Pancreas (tissue), 10 donors: Measurements from ENCODE around the gene CHURC1. TPM values are rescaled to one million over a fixed set of nuclear protein-coding genes. Genes with fewer than 3 reads are reported as not detected.

Source experiments
- ATAC-seq, 4 donors: fragments of 200-7000 bp; cut with Tn5 transposase; one replicate each; pipeline versions ENCODE4 v1.8.0 to v1.9.1; 2020; ENCODE audit warnings: mild to moderate bottlenecking in 4 of 4, moderate library complexity in 4 of 4
- DNase-seq, 6 donors: peaks; one replicate each; pipeline ENCODE4 v3.0.0-alpha.2; 2020
- FAIRE-seq: peaks from 2 replicates; lab custom pipeline; 2012; peaks lifted over from hg19 to GRCh38; lab: Jason Lieb, UNC
- H3K27ac ChIP-seq, 4 donors: fragments of 200-600 bp; sonication (generic); 1 replicate in 3 of 4; 2 replicates in 1 of 4; pipeline versions ENCODE4 v1.5.0 to v1.8.0; 2020
- H3K27me3 ChIP-seq, 4 donors: fragments of 200-600 bp; one replicate each; pipeline ENCODE4 v1.8.0; 2021
- H3K36me3 ChIP-seq, 3 donors: fragments of 200-600 bp; sonication (generic) in 1 of 3; one replicate each; pipeline versions ENCODE4 v1.5.0 to v1.8.0; 2020 to 2021
- H3K4me1 ChIP-seq, 3 donors: fragments of 200-600 bp; one replicate each; pipeline ENCODE4 v1.8.0; 2021
- H3K4me3 ChIP-seq, 4 donors: fragments of 200-600 bp; sonication (generic) in 2 of 4; one replicate each; pipeline versions ENCODE4 v1.5.0 to v1.8.0; 2020 to 2021
- H3K9me3 ChIP-seq, 4 donors: fragments of 200-600 bp; one replicate each; pipeline ENCODE4 v1.8.0; 2021
- CTCF ChIP-seq, 4 donors: fragments of 200-600 bp; sonication (generic) in 3 of 4; IDR thresholded peaks; one replicate each; pipeline versions ENCODE4 v1.5.0 to v1.8.0; 2021; ENCODE audit warnings: antibody characterized with exemption in 4 of 4
- WGBS, 2 donors: extraction: QIAGEN DNeasy Blood & Tissue Kit; methylation state at CpG; one replicate each; pipeline ENCODE4 v1.1.7; 2013; 5-methylcytosine and 5-hydroxymethylcytosine counted together
- intact Hi-C, 3 donors: fragments of 100-400 bp; cut with DNase I; formaldehyde crosslinking; loops; one replicate each; pipeline versions ENCODE4 v1.11.1 to v1.14.2; 2022
- polyA plus RNA-seq, 2 donors: library from polyadenylated mRNA; stranded (reverse); fragments of 200-250 nt; gene quantifications; one replicate each; pipeline ENCODE4 v1.2.3, GENCODE V29; 2013
- total RNA-seq, 6 donors: library from RNA; stranded (reverse); fragmentation: NEBNext Ultra II Directional in 4 of 6; extraction: Animal tissue kit (Norgen Biotek cat#: 25700) in 4 of 6; gene quantifications; one replicate each; pipeline versions ENCODE4 v1.2.1 to v1.2.4, GENCODE V29; 2021 to 2023
- donor health status: healthy with polysubstance abuse.
- donor health status: DM: no; HTN: no; CAD: no; lungs with moderate emphysema.
- donor health status: DM: no; HTN: no; CAD: no.
- donor health status: control.
- donor health status: control.
- donor health status: Bipolar disorder and iron deficiency.
- donor health status: DM: yes; HTN: yes; CAD: no.
- donor health status: DM: no; HTN: no; CAD: no.
- donor health status: DM: no; HTN: no; CAD: no.
- donor health status: DM: yes; HTN: yes; CAD: no.

CHURC1 gene
- total and polyA plus RNA-seq, 8 donors: 13.0 to 33.2 (median 28.2) TPM

GRCh38 chr14:64971943-64972791 is 57.9 kb downstream of the CHURC1 start, which contains the start of gene RAB15:
RAB15 (minus strand) TSS chr14:64972336; CDS start chr14:64972076, 260 bp downstream.
- DNase-seq (peak; percentile 29 to 82 (median 48)), ATAC-seq (peak; percentile 71 to 89 (median 80)), FAIRE-seq (no peak)
- Histone ChIP-seq H3K27me3 (no peaks in the 10 kb centered on the region), H3K36me3 (no peaks in the 10 kb centered on the region), H3K4me3 (peak within 1 kb of the TSS; percentile 34 to 82 (median 76)), H3K9me3 (no peaks in the 10 kb centered on the region), H3K27ac (no peak within 1 kb of the TSS), H3K4me1 (peaks cover 0 to 10% (median 0%) of the 10 kb centered on the region in 3 donors)
- WGBS, 2 donors: 0% methylated on average over 38 to 92 of the region's 96 CpGs
- intact Hi-C loops: loop anchor here in 1 of 3 donors (10.0 kb wide), 1 partner anchor 147 kb away; no protein-coding TSS in a partner anchor
- no peak for TF ChIP-seq CTCF (IDR thresholded peaks at IDR 0.05)

GRCh38 chr14:64973026-64973442 is 58.8 kb downstream of the CHURC1 start:
- Histone ChIP-seq H3K4me1 (peaks cover 0 to 10% (median 0%) of the 10 kb centered on the region in 3 donors), H3K36me3 (no peaks in the 10 kb centered on the region), H3K9me3 (no peaks in the 10 kb centered on the region), H3K27ac (no peak overlapping the region), H3K4me3 (no peak overlapping the region), H3K27me3 (no peaks in the 10 kb centered on the region)
- DNase-seq: no peak
- TF ChIP-seq CTCF (IDR thresholded peaks at IDR 0.05): no peak
- intact Hi-C loops: loop anchor here in 1 of 3 donors (10.0 kb wide), 1 partner anchor 148 kb away; no protein-coding TSS in a partner anchor
- 79 to 81% methylated on average over 8 of the region's 8 CpGs for WGBS, 2 donors
- FAIRE-seq: no peak
- ATAC-seq: no peak

GRCh38 chr14:64973826-64974225 is 59.6 kb downstream of the CHURC1 start:
- no peak for TF ChIP-seq CTCF (IDR thresholded peaks at IDR 0.05)
- FAIRE-seq (no peak), ATAC-seq (no peak), DNase-seq (no peak)
- WGBS, 2 donors: 94 to 97% methylated on average over 8 to 9 of the region's 9 CpGs
- Histone ChIP-seq H3K27me3 (no peaks in the 10 kb centered on the region), H3K27ac (no peak overlapping the region), H3K36me3 (no peaks in the 10 kb centered on the region), H3K4me1 (peaks cover 0 to 10% (median 0%) of the 10 kb centered on the region in 3 donors), H3K4me3 (no peak overlapping the region), H3K9me3 (no peaks in the 10 kb centered on the region)
- intact Hi-C loops: loop anchor here in 1 of 3 donors (10.0 kb wide), 1 partner anchor 149 kb away; no protein-coding TSS in a partner anchor

- Histone ChIP-seq H3K4me3 (no peak overlapping the region), H3K4me1 (peaks cover 0 to 10% (median 0%) of the 10 kb centered on the region in 3 donors), H3K36me3 (no peaks in the 10 kb centered on the region), H3K9me3 (no peaks in the 10 kb centered on the region), H3K27ac (no peak overlapping the region), H3K27me3 (no peaks in the 10 kb centered on the region)
- intact Hi-C loops: loop anchor here in 1 of 3 donors (10.0 kb wide), 1 partner anchor 150 kb away; no protein-coding TSS in a partner anchor
- ATAC-seq: no peak
- no peak for DNase-seq
- no peak for TF ChIP-seq CTCF (IDR thresholded peaks at IDR 0.05)
- no peak for FAIRE-seq
- 78 to 82% methylated on average over 8 of the region's 8 CpGs for WGBS, 2 donors
Measured at GRCh38 chr14:64974563-64974962, 60.3 kb downstream of the CHURC1 start.
